ENCODE results near the gene BMERB1. TPM values are rescaled to one million over a fixed set of nuclear protein-coding genes. Genes with fewer than 3 reads are reported as not detected.

BMERB1 gene
- total and polyA plus RNA-seq, 8 donors = 4.6 to 99.5 (median 25.6) TPM

DNA sequence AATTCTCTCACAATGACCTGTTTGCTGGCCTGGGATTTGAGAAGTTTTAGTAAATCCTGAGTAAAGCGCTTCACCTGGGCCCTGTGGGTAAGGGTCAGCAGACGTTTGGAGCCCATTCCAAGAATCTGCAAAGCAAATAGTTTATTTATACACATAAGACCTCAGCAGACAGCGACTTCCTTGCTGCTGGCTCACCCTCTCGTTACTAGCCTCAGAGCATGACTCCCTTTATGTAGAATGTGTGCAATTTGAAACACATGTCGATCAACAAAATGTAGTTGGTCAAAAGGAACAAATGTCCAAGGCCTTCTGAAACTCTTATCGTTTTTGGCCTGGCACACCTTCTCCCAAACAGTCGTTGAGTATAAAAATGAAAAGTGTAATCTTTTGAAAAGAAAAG, 177.2 kb downstream of the BMERB1 start:
- H3K4me3 ChIP-seq = no peak overlapping the region
- no peak for TF ChIP-seq EP300 (IDR thresholded peaks at IDR 0.05)
- no peak for TF ChIP-seq POLR2A (IDR thresholded peaks at IDR 0.05)
- no peak for TF ChIP-seq POLR2AphosphoS5 (IDR thresholded peaks at IDR 0.05)
- TF ChIP-seq, protein P1, sequence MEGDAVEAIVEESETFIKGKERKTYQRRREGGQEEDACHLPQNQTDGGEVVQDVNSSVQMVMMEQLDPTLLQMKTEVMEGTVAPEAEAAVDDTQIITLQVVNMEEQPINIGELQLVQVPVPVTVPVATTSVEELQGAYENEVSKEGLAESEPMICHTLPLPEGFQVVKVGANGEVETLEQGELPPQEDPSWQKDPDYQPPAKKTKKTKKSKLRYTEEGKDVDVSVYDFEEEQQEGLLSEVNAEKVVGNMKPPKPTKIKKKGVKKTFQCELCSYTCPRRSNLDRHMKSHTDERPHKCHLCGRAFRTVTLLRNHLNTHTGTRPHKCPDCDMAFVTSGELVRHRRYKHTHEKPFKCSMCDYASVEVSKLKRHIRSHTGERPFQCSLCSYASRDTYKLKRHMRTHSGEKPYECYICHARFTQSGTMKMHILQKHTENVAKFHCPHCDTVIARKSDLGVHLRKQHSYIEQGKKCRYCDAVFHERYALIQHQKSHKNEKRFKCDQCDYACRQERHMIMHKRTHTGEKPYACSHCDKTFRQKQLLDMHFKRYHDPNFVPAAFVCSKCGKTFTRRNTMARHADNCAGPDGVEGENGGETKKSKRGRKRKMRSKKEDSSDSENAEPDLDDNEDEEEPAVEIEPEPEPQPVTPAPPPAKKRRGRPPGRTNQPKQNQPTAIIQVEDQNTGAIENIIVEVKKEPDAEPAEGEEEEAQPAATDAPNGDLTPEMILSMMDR (IDR thresholded peaks at IDR 0.05) = no peak
- H3K27me3 ChIP-seq = no peaks in the 10 kb centered on the region
- no peaks in the 10 kb centered on the region for H3K9me3 ChIP-seq
- 77 to 86% (median 82%) methylated on average over 7 of the region's 7 CpGs for WGBS, 5 donors
- peaks cover 64 to 100% (median 99%) of the 10 kb centered on the region in 4 donors for H3K36me3 ChIP-seq
- no peak for DNase-seq
- intact Hi-C loops (cut with DNase I; ENCODE audit: low total_unique reads) = no loop called here
- H3K27ac ChIP-seq = no peak overlapping the region
- H3K4me1 ChIP-seq = peaks cover 0 to 5% (median 2%) of the 10 kb centered on the region in 4 donors

DNA sequence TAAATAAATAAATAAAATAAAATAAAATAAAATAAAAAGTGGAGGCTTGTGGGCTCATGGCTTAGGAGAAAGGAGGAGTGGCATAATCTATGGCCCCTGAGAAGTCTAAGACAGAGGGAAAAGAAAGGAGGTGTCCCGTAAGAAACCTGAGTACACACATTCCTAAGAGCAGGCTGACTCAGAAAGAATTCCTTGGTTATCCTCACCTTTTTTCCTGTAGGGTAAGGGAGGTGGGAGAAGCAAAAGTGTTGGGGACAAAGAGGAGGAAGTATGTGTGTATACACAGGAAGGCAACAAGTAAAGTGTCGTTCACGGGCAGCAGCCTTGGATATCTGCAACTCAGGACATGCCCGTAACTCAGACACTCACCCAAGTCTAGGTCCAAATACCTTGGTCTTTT, 179.3 kb downstream of the BMERB1 start:
- Histone ChIP-seq H3K4me3 (no peak overlapping the region), H3K4me1 (no peaks in the 10 kb centered on the region), H3K27me3 (no peaks in the 10 kb centered on the region), H3K36me3 (peaks cover 71 to 100% (median 99%) of the 10 kb centered on the region in 4 donors), H3K27ac (no peak overlapping the region), H3K9me3 (no peaks in the 10 kb centered on the region)
- intact Hi-C loops (cut with DNase I; ENCODE audit: low total_unique reads) = no loop called here
- WGBS, 5 donors = 85 to 88% (median 86%) methylated on average over 4 of the region's 4 CpGs
- DNase-seq = no peak
- TF ChIP-seq, protein P1 (IDR thresholded peaks at IDR 0.05) = no peak
- TF ChIP-seq EP300 (IDR thresholded peaks at IDR 0.05) (no peak), POLR2A (IDR thresholded peaks at IDR 0.05) (no peak), POLR2AphosphoS5 (IDR thresholded peaks at IDR 0.05) (no peak)

DNA sequence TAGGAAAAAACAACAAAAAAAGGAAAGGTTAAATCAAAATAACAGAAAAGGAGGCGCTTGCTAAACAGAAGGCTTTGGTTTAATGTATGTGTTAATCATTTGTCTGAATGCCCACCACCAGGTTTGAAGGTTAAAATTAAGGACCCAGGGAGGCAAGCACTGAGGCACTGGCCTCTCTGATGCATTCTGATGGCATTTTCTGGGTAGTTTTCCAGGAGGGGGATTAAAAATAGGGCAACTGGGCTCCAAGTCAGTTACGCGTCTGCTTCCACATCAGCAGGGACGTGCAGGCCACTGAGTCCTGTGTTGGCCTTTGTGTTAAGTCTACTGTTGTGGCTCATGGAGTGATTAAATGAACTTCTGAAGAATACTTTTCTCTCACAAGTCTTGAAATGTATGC, 181.6 kb downstream of the BMERB1 start:
- TF ChIP-seq EP300 (IDR thresholded peaks at IDR 0.05) (no peak), POLR2A (IDR thresholded peaks at IDR 0.05) (no peak), POLR2AphosphoS5 (IDR thresholded peaks at IDR 0.05) (no peak)
- TF ChIP-seq, protein P1 (IDR thresholded peaks at IDR 0.05) = no peak
- Histone ChIP-seq H3K9me3 (no peaks in the 10 kb centered on the region), H3K4me1 (no peaks in the 10 kb centered on the region), H3K27ac (no peak overlapping the region), H3K36me3 (peaks cover 66 to 100% (median 99%) of the 10 kb centered on the region in 4 donors), H3K27me3 (no peaks in the 10 kb centered on the region), H3K4me3 (no peak overlapping the region)
- intact Hi-C loops (cut with DNase I; ENCODE audit: low total_unique reads) = no loop called here
- 83 to 97% (median 93%) methylated on average over 4 of the region's 4 CpGs for WGBS, 5 donors
- no peak for DNase-seq

DNA sequence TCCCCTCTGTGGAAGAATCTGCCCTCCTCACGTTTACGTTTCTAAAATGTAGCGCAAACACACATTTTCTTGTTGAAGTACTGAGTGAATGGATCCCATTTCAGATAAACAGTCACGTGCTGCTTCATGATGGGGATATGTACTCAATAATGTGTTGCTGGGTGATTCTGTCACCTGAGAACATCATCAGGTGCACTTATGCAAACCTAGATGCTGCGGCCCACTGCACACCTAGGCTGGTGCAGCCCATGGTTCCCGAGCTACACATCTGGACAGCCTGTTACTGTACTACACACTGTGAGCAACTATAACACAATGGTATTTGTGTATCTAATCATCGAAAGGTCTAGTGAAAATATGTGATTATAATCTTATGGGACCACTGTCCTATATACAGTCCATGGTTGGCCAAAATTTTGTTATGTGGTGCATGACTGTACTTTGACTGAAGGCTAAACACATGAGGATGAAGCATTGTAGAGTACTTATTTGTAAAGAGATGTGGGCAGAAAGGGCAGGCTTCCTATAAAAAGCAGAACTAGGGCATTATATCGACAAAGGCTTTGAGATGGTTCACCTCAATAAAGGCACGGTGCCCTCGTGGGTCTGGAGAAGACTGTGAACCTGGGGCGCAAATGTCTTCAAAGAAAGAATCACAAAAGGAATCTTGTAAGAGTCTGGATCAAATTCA, 182.2 kb downstream of the BMERB1 start:
- DNase-seq = no peak
- Histone ChIP-seq H3K4me1 (no peaks in the 10 kb centered on the region), H3K36me3 (peaks cover 62 to 100% (median 99%) of the 10 kb centered on the region in 4 donors), H3K9me3 (no peaks in the 10 kb centered on the region), H3K27me3 (no peaks in the 10 kb centered on the region), H3K27ac (no peak overlapping the region), H3K4me3 (no peak overlapping the region)
- TF ChIP-seq, protein P1 (IDR thresholded peaks at IDR 0.05) = no peak
- TF ChIP-seq POLR2AphosphoS5 (IDR thresholded peaks at IDR 0.05) (no peak), POLR2A (IDR thresholded peaks at IDR 0.05) (no peak), EP300 (IDR thresholded peaks at IDR 0.05) (no peak)
- intact Hi-C loops (cut with DNase I; ENCODE audit: low total_unique reads) = no loop called here
- 88 to 93% (median 90%) methylated on average over 11 of the region's 11 CpGs for WGBS, 5 donors
